ENCODE data around the gene NOLC1.
"Not testable (repeated sequence)": the region's sequence is repeated elsewhere in the genome, so short reads cannot be mapped to it uniquely, and the experiment has no call there.

Gene NOLC1

GRCh38 chr10:102153093-102153620 lies 968 bp downstream of the NOLC1 start:
- DNase-seq (ENCODE audit: low read depth, low spot score): no peak

DNA sequence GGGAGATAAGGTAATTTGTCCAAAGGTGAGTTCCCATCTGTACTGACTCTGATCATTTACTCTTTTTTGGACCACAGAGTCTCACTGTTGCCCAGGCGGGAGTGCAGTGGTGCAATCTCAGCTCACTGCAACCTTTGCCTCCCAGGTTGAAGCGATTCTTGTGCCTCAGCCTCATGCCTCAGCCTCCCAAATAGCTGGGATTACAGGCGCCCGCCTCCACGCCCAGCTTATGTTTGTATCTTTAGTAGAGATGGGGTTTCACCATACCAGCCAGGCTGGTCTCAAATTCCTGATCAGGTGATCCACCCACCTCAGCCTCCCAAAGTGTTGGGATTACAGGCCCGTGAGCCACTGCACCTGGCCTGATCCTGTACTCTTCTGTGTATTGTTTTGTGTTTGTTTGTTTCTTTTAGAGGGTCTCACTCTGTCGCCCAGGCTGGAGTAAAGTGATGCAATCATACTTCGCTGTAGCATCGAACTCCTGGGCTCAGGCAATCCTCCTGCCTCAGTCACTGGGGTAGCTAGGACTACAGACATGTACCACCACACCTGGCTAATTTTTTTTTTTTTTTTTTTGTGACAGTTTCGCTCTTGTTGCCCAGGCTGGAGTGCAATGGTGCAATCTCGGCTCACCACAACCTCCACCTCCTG lies 2.4 kb downstream of the NOLC1 start:
- DNase-seq (ENCODE audit: low read depth, low spot score): no peak

DNA sequence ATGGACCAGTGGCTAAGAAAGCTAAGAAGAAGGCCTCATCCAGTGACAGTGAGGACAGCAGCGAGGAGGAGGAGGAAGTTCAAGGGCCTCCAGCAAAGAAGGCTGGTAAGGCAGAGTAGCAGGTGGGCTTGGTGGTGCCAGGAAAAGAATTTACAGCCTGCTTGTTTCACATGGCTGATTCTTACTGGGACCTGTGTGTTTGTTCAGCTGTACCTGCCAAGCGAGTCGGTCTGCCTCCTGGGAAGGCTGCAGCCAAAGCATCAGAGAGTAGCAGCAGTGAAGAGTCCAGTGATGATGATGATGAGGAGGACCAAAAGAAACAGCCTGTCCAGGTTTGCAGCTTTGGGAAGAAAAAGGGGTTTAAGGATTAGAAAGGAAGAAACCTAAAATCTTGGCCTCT lies 5.0 kb downstream of the NOLC1 start:
- no peak for DNase-seq (ENCODE audit: low read depth, low spot score)

GRCh38 chr10:102159051-102159597 lies 6.9 kb downstream of the NOLC1 start:
- DNase-seq (ENCODE audit: low read depth, low spot score): no peak

GRCh38 chr10:102159831-102160230 lies 7.6 kb downstream of the NOLC1 start:
- DNase-seq (ENCODE audit: low read depth, low spot score): no peak

- no peak for DNase-seq (ENCODE audit: low read depth, low spot score)
Measured at GRCh38 chr10:102163342-102163989, 11.3 kb downstream of the NOLC1 start.

DNA sequence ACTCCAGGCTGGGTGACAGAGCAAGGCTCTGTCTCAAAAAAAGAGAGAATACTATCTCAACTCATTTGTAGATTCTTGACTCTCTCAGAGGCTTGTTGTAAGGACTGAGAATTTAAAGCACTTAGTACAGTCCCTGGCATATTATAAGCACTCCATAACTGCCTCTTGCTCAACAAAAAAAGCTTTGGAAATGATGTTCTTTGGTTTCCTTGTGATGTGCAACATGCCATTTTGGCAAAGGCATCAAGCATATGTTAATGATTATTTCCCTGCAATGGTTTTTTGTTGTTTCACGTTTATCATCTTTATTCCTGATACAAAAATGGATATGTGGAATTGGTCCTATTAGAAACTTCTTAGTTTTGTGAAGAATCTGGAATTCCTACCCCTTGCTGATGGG lies 15.7 kb downstream of the NOLC1 start:
- DNase-seq (ENCODE audit: low read depth, low spot score): no peak

GRCh38 chr10:102170602-102171001 lies 18.4 kb downstream of the NOLC1 start:
- no peak for DNase-seq (ENCODE audit: low read depth, low spot score)

- DNase-seq (ENCODE audit: low read depth, low spot score): no peak
Measured at GRCh38 chr10:102172288-102172687, 20.1 kb downstream of the NOLC1 start.

DNA sequence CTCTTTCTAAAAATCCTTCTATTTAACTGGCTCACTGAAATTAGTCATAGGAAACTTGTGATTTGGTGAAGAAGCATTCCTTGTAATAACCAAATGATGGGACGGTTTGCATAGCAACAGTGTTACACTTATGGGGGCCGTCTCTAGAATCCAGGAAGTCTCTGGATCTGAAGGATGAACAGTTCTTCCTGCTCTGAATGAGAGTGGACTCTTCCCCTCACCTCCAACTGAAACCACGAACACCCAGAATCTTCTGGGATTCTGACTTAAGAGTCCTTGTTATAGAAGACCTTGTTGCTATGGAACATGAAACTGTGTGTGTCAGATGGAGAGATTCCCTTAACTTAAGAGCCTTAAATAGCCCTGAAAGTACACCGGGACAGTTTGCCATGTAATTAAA lies 23.2 kb downstream of the NOLC1 start:
- no peak for DNase-seq (ENCODE audit: low read depth, low spot score)

GRCh38 chr10:102184606-102185005 lies 32.4 kb downstream of the NOLC1 start:
- no peak for DNase-seq (ENCODE audit: low read depth, low spot score)

- no peak for DNase-seq (ENCODE audit: low read depth, low spot score)
Measured at GRCh38 chr10:102185272-102185671, 33.1 kb downstream of the NOLC1 start.

DNA sequence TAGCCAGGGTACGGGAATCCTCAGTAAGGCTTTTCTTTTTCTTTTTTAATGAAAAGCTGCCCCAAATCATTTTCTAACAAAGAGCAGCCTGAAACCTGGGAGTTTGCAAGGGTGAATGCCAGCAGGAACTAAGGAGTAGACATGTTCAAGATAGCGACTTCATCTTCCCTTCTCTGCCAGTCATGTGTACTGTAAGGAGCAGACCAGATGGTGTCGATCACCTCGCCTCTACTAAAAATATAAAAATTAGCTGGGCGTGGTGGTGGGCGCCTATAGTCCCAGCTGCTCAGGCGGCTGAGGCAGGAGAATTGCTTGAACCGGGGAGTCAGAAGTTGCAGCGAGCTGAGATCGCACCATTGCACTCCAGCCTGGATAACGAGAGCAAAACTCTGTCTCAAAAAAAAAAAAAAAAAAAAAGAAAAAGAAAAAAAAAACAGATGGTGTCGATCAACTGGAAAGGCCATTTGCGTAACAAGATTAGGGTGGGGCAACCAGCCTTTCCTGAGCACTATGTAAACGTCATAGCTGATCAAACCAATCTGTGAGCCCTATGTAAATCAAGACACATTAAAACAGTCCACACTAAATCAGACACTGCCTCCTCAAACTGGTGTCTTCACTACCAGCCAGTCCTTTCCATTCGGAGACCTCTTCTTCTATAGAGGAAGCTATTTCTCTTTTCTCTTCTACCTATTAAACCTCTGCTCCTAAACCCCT lies 33.8 kb downstream of the NOLC1 start:
- no peak for DNase-seq (ENCODE audit: low read depth, low spot score)

- no peak for DNase-seq (ENCODE audit: low read depth, low spot score)
Measured at GRCh38 chr10:102188298-102188940, 36.2 kb downstream of the NOLC1 start.

GRCh38 chr10:102188941-102189898 lies 37.0 kb downstream of the NOLC1 start:
- not testable (repeated sequence) for DNase-seq (ENCODE audit: low read depth, low spot score)

DNA sequence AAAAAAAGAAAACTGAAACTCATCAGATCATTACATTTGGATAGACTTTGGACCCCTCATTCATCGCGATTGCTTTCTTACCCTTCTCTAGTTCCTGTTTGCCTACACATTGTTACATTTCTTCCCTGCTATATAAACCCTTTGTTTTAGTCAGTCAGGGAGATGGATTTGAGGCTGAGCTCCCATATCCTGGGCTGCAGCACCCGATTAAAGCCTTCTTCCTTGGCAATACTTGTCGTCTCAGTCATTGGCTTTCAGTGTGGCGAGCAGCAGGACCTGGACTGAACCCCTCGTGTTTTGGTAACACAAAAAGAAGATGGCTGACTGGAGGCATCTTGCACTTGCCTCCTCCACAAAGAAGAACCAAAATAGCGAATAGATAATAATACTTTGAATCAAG lies 39.8 kb downstream of the NOLC1 start:
- DNase-seq (ENCODE audit: low read depth, low spot score): no peak

DNA sequence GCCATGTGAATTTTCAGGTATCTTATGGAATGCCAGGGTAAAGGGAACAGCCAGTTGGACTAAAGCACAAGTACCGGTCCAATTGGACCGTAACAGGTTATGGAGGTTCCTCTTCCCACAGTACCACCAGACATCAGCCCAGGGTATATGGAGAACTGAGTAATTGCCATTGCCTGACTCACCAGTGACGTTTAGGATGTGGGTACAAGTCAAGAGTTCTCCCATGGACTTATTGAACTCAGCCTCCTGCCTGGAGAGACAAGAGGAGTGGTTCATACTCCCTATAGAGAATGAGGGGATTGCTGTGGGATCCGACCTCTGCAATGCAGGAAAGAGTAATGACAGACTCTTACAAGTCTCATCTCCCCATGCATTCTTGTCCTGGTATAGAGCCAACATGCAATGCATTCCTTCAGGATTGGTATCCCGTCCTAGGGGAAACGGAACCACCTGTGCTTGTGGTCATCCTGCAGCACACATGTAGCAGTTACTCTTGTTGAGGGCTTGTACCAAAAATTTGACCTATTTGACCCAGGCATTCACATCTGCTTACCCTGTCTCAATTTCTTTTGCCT lies 43.2 kb downstream of the NOLC1 start:
- no peak for DNase-seq (ENCODE audit: low read depth, low spot score)

GRCh38 chr10:102196893-102197292 lies 44.7 kb downstream of the NOLC1 start:
- DNase-seq (ENCODE audit: low read depth, low spot score): no peak

DNA sequence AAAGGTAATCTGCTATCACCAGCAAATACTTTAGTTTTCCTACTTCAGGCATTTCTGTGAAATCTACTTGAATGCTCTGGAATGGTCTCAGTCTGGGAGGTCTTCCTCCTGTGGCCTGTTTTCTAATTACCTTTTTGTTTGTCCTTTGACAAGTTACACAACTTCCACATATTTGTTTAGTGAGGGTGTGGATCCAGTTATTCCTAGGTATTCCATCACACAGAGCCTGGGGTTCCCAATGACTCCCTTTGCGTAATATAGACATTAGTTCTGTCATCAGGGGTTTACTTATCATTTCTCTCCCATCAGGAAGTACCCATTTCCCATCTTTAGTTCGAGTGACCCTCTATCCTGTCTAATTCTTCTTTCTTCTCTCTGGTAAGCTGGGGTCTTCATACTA lies 45.8 kb downstream of the NOLC1 start:
- no peak for DNase-seq (ENCODE audit: low read depth, low spot score)
